Heart right ventricle (tissue), 16 donors: Measurements from ENCODE around the gene SRI. TPM values are rescaled to one million over a fixed set of nuclear protein-coding genes. Genes with fewer than 3 reads are reported as not detected.

Source experiments
- ATAC-seq, 8 donors: fragments of 200-7000 bp; cut with Tn5 transposase; one replicate each; pipeline ENCODE4 v1.9.1; 2020; ENCODE audit warnings: mild to moderate bottlenecking in 8 of 8, moderate library complexity in 8 of 8, moderate number of reproducible peaks in 1 of 8
- DNase-seq, 2 donors: peaks; one replicate each; pipeline ENCODE4 v3.0.0-alpha.2; 2020
- H3K27ac ChIP-seq, 10 donors: fragments of 200-600 bp; sonication (generic) in 2 of 10; one replicate each; pipeline versions ENCODE4 v1.5.0 to v1.8.0; 2020 to 2022; ENCODE audit warnings: mild to moderate bottlenecking in 3 of 10
- H3K27me3 ChIP-seq, 7 donors: fragments of 200-600 bp; one replicate each; pipeline ENCODE4 v1.8.0; 2021 to 2022; ENCODE audit warnings: mild to moderate bottlenecking in 2 of 7
- H3K36me3 ChIP-seq, 9 donors: fragments of 200-600 bp; sonication (generic) in 1 of 9; one replicate each; pipeline versions ENCODE4 v1.5.0 to v1.8.0; 2020 to 2022; ENCODE audit warnings: mild to moderate bottlenecking in 2 of 9
- H3K4me1 ChIP-seq, 9 donors: fragments of 200-600 bp; sonication (generic) in 1 of 9; one replicate each; pipeline versions ENCODE4 v1.5.0 to v1.8.0; 2020 to 2022; ENCODE audit warnings: mild to moderate bottlenecking in 4 of 9
- H3K4me3 ChIP-seq, 10 donors: fragments of 200-600 bp; sonication (generic) in 2 of 10; one replicate each; pipeline versions ENCODE4 v1.5.0 to v1.8.0; 2020 to 2022; ENCODE audit warnings: mild to moderate bottlenecking in 7 of 10, moderate library complexity in 2 of 10
- H3K9me3 ChIP-seq, 11 donors: fragments of 200-600 bp in 10 of 11; sonication (generic) in 2 of 11; one replicate each; pipeline versions ENCODE4 v1.5.0 to v1.8.0; 2013 to 2022; ENCODE audit warnings: mild to moderate bottlenecking in 2 of 11, control low read depth in 1 of 11, moderate library complexity in 1 of 11
- CTCF ChIP-seq, 9 donors: fragments of 200-600 bp; sonication (generic) in 2 of 9; IDR thresholded peaks; one replicate each; pipeline versions ENCODE4 v1.5.0 to v1.8.0; 2021 to 2022; ENCODE audit warnings: antibody characterized with exemption in 9 of 9, mild to moderate bottlenecking in 5 of 9, moderate library complexity in 1 of 9
- WGBS, 2 donors: extraction: QIAGEN DNeasy Blood & Tissue Kit; methylation state at CpG; one replicate each; pipeline ENCODE4 v1.1.7; 2013; ENCODE audit warnings: inconsistent platforms in 1 of 2; 5-methylcytosine and 5-hydroxymethylcytosine counted together
- intact Hi-C, 10 donors: fragments of 100-400 bp; cut with DNase I; formaldehyde crosslinking; loops; one replicate each; pipeline versions ENCODE4 v1.11.1 to v1.14.2; 2022
- polyA plus RNA-seq, 2 donors: library from polyadenylated mRNA; stranded (reverse); fragments of 200-250 nt; gene quantifications; one replicate each; pipeline ENCODE4 v1.2.3, GENCODE V29; 2013
- total RNA-seq, 10 donors: library from RNA; stranded (reverse); fragmentation: NEBNext Ultra II Directional in 3 of 10; extraction: Animal tissue kit (Norgen Biotek cat#: 25700) in 3 of 10; gene quantifications; one replicate each; pipeline versions ENCODE4 v1.2.1 to v1.2.4, GENCODE V29; 2021 to 2023
- donor health status: Arrhythmogenic right ventricular cardiomyopathy.
- donor health status: ischemic (EF 13 %, LVEDD 7.1; RV severe dilation, severe dysfunction).
- donor health status: healthy with polysubstance abuse.
- donor health status: DM: no; HTN: yes; CAD: no.
- donor health status: DM: no; HTN: no; CAD: no.
- donor health status: ischemic (EF 25% LVEDD 6.9; RV normal size, moderate dysfunction).
- donor health status: ischemic (EF 25% LVEDD 5.7; RV mildly dilated, moderate dysfunction).
- donor health status: healthy.
- donor health status: DM: yes; HTN: yes; CAD: no.
- donor health status: Ischemic cardiomyopathy.
- donor health status: ischemic (EF 35%, LVEDD 5.7; RV mildly dilated, moderate dysfunction).
- donor health status: nonischemic (EF 11% LVEDD 7.7; RV severe dilation, severe dysfunction).
- donor health status: DM: yes; HTN: yes; CAD: no.
- donor health status: PGD.
- donor health status: ischemic (EF 29% LVEDD 5.4; RV normal size, mild dysfunction).
- donor health status: nonischemic (EF 23%, LVEDD 6.1; RV moderate dilation, normal function).

The SRI gene
- total and polyA plus RNA-seq, 12 donors: 28.7 to 82.4 (median 69.9) TPM

DNA sequence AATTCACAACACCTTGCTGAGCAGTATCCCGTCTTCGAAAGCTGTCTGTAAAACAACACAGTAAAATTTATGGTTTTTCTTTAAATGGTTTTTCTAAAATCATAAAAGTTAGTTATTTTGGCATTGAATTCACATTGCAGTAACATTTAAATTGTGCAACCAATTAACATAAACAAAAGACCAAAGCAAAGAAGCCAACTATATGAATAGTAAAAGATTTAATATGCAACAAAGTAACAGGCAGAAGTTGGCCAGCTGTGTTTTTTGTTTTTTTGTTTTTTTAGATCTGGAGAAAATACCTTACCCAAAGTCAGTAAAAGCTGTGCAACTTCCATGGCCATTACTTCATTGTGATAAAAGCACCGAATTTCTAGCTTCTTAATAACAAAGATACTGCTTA is 11.3 kb downstream of the SRI start:
- no peak for ATAC-seq
- Histone ChIP-seq H3K27me3 (no peaks in the 10 kb centered on the region), H3K9me3 (no peaks in the 10 kb centered on the region), H3K4me3 (no peak overlapping the region), H3K36me3 (peaks cover 0 to 100% (median 64%) of the 10 kb centered on the region in 9 donors), H3K27ac (no peak overlapping the region), H3K4me1 (no peaks in the 10 kb centered on the region)
- no peak for DNase-seq
- intact Hi-C loops: no loop called here
- TF ChIP-seq CTCF (IDR thresholded peaks at IDR 0.05): no peak
- WGBS, 2 donors: 90% methylated on average over 3 of the region's 3 CpGs

GRCh38 chr7:88206254-88206653 is 13.6 kb downstream of the SRI start:
- DNase-seq (no peak), ATAC-seq (no peak)
- no peak for TF ChIP-seq CTCF (IDR thresholded peaks at IDR 0.05)
- H3K4me1 ChIP-seq: no peaks in the 10 kb centered on the region
- no peak overlapping the region for H3K27ac ChIP-seq
- H3K9me3 ChIP-seq: no peaks in the 10 kb centered on the region
- H3K27me3 ChIP-seq: no peaks in the 10 kb centered on the region
- H3K4me3 ChIP-seq: no peak overlapping the region
- 81% methylated on average over 4 of the region's 4 CpGs for WGBS, 2 donors
- intact Hi-C loops: no loop called here
- H3K36me3 ChIP-seq: peaks cover 0 to 100% (median 82%) of the 10 kb centered on the region in 9 donors

- no peak for ATAC-seq
- no peak for DNase-seq
- Histone ChIP-seq H3K27ac (no peak overlapping the region), H3K27me3 (no peaks in the 10 kb centered on the region), H3K4me1 (no peaks in the 10 kb centered on the region), H3K9me3 (no peaks in the 10 kb centered on the region), H3K4me3 (no peak overlapping the region), H3K36me3 (peaks cover 0 to 100% (median 76%) of the 10 kb centered on the region in 9 donors)
- TF ChIP-seq CTCF (IDR thresholded peaks at IDR 0.05): no peak
- intact Hi-C loops: no loop called here
Observed at GRCh38 chr7:88205179-88205578, 14.7 kb downstream of the SRI start.

- Histone ChIP-seq H3K27ac (no peak overlapping the region), H3K4me1 (no peaks in the 10 kb centered on the region), H3K4me3 (no peak overlapping the region), H3K36me3 (peaks cover 0 to 94% (median 70%) of the 10 kb centered on the region in 9 donors), H3K9me3 (no peaks in the 10 kb centered on the region), H3K27me3 (no peaks in the 10 kb centered on the region)
- ATAC-seq (no peak), DNase-seq (no peak)
- 95 to 98% methylated on average over 3 of the region's 3 CpGs for WGBS, 2 donors
- no peak for TF ChIP-seq CTCF (IDR thresholded peaks at IDR 0.05)
- intact Hi-C loops: no loop called here
Observed at GRCh38 chr7:88204525-88205110, 15.2 kb downstream of the SRI start.
